ENCODE results near the gene TMEM117.

GRCh38 chr12:43912859-43913258 lies 77.0 kb downstream of the TMEM117 start:
- TF ChIP-seq SIN3A (IDR thresholded peaks at IDR 0.05; ENCODE audit: low read depth, low read length) (no peak), CTCF (IDR thresholded peaks at IDR 0.05 in 2 of 3, conservative IDR thresholded peaks at IDR 0.05 in 1 of 3; ENCODE audit: control insufficient read depth in 2 of 3, extremely low read depth in 1 of 3, insufficient read depth in 1 of 3, low read depth in 3 of 3, low read length in 3 of 3) (no peak), E2F4 (IDR thresholded peaks at IDR 0.05; ENCODE audit: low read depth, low read length) (no peak), RELA (IDR thresholded peaks at IDR 0.05; ENCODE audit: borderline replicate concordance, partially characterized antibody) (no peak), SMAD1 (IDR thresholded peaks at IDR 0.05; ENCODE audit: low read depth, partially characterized antibody) (no peak), SUZ12 (IDR thresholded peaks at IDR 0.05; ENCODE audit: unreplicated experiment) (no peak), POLR2AphosphoS5 (IDR thresholded peaks at IDR 0.05; ENCODE audit: low read length) (no peak)
